Mesenchymal stem cell (in vitro differentiated cells and primary cell): ENCODE data around the gene ARID3A.

Experiments
- DNase-seq: peaks from one replicate; pipeline ENCODE4 v3.0.0-alpha.2; 2013
- H2AFZ ChIP-seq: one replicate; pipeline ENCODE4 v1.6.1; 2013; ENCODE audit warnings: low read depth, mild to moderate bottlenecking, control low read depth, inconsistent platforms, low read length, moderate library complexity
- H2AK5ac ChIP-seq: 2 replicates; pipeline ENCODE4 v1.6.1; 2013; ENCODE audit warnings: low read length, moderate library complexity, mild to moderate bottlenecking, inconsistent platforms; ENCODE audit not compliant: severe bottlenecking
- H2BK120ac ChIP-seq: one replicate; pipeline ENCODE4 v1.6.1; 2013; ENCODE audit warnings: low read depth, mild to moderate bottlenecking, inconsistent platforms, low read length, moderate library complexity
- H2BK12ac ChIP-seq, 2 experiments: one replicate each; pipeline ENCODE4 v1.6.1; 2013; ENCODE audit warnings: inconsistent platforms in 2 of 2, low read length in 2 of 2, mild to moderate bottlenecking in 2 of 2, moderate library complexity in 2 of 2, control low read depth in 1 of 2
- H2BK15ac ChIP-seq: one replicate; pipeline ENCODE4 v1.6.1; 2013; ENCODE audit warnings: mild to moderate bottlenecking, low read depth, inconsistent platforms; ENCODE audit not compliant: poor library complexity, severe bottlenecking
- H2BK5ac ChIP-seq: 2 replicates; pipeline ENCODE4 v1.6.1; 2013; ENCODE audit warnings: low read depth, mild to moderate bottlenecking, low read length, control low read depth, inconsistent platforms; ENCODE audit not compliant: poor library complexity, severe bottlenecking
- H3K14ac ChIP-seq, 2 experiments: one replicate each; pipeline ENCODE4 v1.6.1; 2013; ENCODE audit warnings: inconsistent platforms in 2 of 2, low read length in 2 of 2, control low read depth in 1 of 2, mild to moderate bottlenecking in 1 of 2, moderate library complexity in 1 of 2
- H3K18ac ChIP-seq, 2 experiments: one replicate each; pipeline ENCODE4 v1.6.1; 2013; ENCODE audit warnings: inconsistent platforms in 2 of 2, low read length in 2 of 2, control low read depth in 1 of 2, low read depth in 1 of 2, mild to moderate bottlenecking in 1 of 2
- H3K23ac ChIP-seq, 2 experiments: one replicate each; pipeline ENCODE4 v1.6.1; 2013; ENCODE audit warnings: inconsistent platforms in 2 of 2, low read length in 2 of 2, mild to moderate bottlenecking in 2 of 2, moderate library complexity in 2 of 2, control low read depth in 1 of 2
- H3K27ac ChIP-seq: 2 replicates; pipeline ENCODE4 v1.5.1; 2013; ENCODE audit warnings: mild to moderate bottlenecking, moderate library complexity, low read length, control low read depth, inconsistent platforms; ENCODE audit not compliant: poor library complexity, severe bottlenecking
- H3K27me3 ChIP-seq, 2 experiments: 2 replicates each; pipeline versions ENCODE4 v1.6.1 to v1.7.0; 2013; ENCODE audit warnings: low read length in 2 of 2, mild to moderate bottlenecking in 2 of 2, moderate library complexity in 2 of 2, control low read depth in 1 of 2, inconsistent platforms in 1 of 2; ENCODE audit not compliant: control insufficient read depth in 1 of 2, insufficient read depth in 1 of 2
- H3K36me3 ChIP-seq, 2 experiments: 2 replicates each; pipeline versions ENCODE4 v1.6.1 to v1.7.0; 2013; ENCODE audit warnings: low read length in 2 of 2, control low read depth in 1 of 2, inconsistent platforms in 1 of 2, low read depth in 1 of 2, mild to moderate bottlenecking in 1 of 2; ENCODE audit not compliant: insufficient read depth in 2 of 2, control insufficient read depth in 1 of 2
- H3K4ac ChIP-seq, 2 experiments: one replicate each; pipeline ENCODE4 v1.6.1; 2013; ENCODE audit warnings: inconsistent platforms in 2 of 2, low read length in 2 of 2, mild to moderate bottlenecking in 2 of 2, moderate library complexity in 2 of 2, control low read depth in 1 of 2, low read depth in 1 of 2
- H3K4me1 ChIP-seq: 2 replicates; pipeline ENCODE4 v1.6.1; 2013; ENCODE audit warnings: low read depth, low read length, control low read depth; ENCODE audit not compliant: control insufficient read depth, insufficient read depth
- H3K4me2 ChIP-seq: 2 replicates; pipeline ENCODE4 v1.6.1; 2013; ENCODE audit warnings: low read length, mild to moderate bottlenecking, inconsistent platforms; ENCODE audit not compliant: poor library complexity, severe bottlenecking
- H3K4me3 ChIP-seq, 2 experiments: 2 replicates each; pipeline versions ENCODE4 v1.5.1 to v1.7.0; 2013; ENCODE audit warnings: low read length in 2 of 2, mild to moderate bottlenecking in 2 of 2, control low read depth in 1 of 2, low read depth in 1 of 2; ENCODE audit not compliant: insufficient read depth in 1 of 2
- H3K79me1 ChIP-seq: replicated peaks from 2 replicates; pipeline ENCODE4 v1.6.1; 2013; ENCODE audit warnings: mild to moderate bottlenecking, control low read depth, low read length, inconsistent platforms; ENCODE audit not compliant: poor library complexity, severe bottlenecking
- H3K9ac ChIP-seq: 2 replicates; pipeline ENCODE4 v1.7.0; 2013; ENCODE audit warnings: mild to moderate bottlenecking, low read length, moderate library complexity
- H3K9me3 ChIP-seq: 2 replicates; pipeline ENCODE4 v1.7.0; 2013; ENCODE audit warnings: mild to moderate bottlenecking, low read length; ENCODE audit not compliant: control insufficient read depth
- H4K8ac ChIP-seq: one replicate; pipeline ENCODE4 v1.6.1; 2013; ENCODE audit warnings: inconsistent platforms, mild to moderate bottlenecking, low read length, moderate library complexity
- H4K91ac ChIP-seq: one replicate; pipeline ENCODE4 v1.6.1; 2013; ENCODE audit warnings: mild to moderate bottlenecking, low read length, inconsistent platforms
- WGBS: methylation state at CpG from one replicate; pipeline ENCODE4 v1.1.7; 2013; ENCODE audit warnings: mixed read lengths; 5-methylcytosine and 5-hydroxymethylcytosine counted together

The ARID3A gene

DNA sequence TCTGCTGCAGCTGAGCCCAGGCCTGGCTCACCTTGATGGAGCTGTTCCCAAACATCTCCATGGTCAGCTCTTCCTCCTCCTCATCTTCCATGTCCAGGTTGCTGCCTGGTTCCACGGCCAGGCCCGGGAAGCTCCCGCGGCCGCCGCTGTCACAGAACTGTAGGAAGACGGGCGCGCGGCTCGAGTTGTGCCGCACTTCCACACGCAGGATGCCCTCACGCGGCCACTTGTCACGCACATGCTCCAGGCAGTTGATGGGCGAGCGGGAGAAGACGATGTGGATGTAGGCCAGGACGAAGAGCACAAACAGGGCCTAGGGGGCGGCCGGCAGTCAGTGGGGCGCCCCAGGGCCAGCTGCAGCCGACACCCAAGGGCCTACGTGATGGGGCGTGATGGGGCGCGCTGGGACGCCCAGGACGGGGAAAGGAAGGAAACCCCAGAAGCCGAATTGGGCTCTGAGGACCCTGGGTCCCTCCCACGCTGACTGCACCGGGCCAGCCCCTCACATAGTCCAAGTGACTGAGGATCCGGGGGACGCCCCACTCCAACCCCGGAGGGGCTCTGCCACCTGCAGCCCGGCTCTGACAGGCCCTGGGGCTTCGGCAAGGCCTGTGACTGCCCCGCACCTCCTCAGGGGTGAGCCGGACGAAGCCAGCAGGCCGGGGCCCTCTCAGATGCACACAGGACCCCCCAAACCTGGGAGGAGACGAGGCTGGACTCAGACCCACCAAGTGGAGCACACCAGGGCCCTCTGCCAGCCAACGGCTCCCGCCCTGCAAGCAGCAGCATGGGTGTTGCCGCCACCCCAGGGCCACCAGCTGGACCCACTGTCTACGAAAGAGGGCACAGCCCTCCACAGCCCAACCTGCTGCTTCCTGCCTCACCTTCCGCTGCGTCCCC lies 88.6 kb downstream of the ARID3A start:
- H2BK120ac ChIP-seq: no peak overlapping the region
- H2BK15ac ChIP-seq: no peak overlapping the region
- no peak overlapping the region for H2BK5ac ChIP-seq
- peak overlapping the region in 1 of 2 experiments; percentile 5 for H3K18ac ChIP-seq
- no peak overlapping the region for H4K91ac ChIP-seq
- no peak overlapping the region for H4K8ac ChIP-seq
- H3K27ac ChIP-seq: no peak overlapping the region
- no peak overlapping the region for H3K4me2 ChIP-seq
- no peak overlapping the region for H2AK5ac ChIP-seq
- H3K14ac ChIP-seq: no peak overlapping the region
- no peaks in the 10 kb centered on the region for H3K9me3 ChIP-seq
- WGBS: 97% methylated on average over 49 of the region's 49 CpGs
- peaks cover 49% of the 10 kb centered on the region for H3K4me1 ChIP-seq
- H3K23ac ChIP-seq: peak overlapping the region in 1 of 2 experiments; percentile 76
- peaks cover 22% of the 10 kb centered on the region for H3K79me1 ChIP-seq
- H3K36me3 ChIP-seq: peaks cover 27 to 85% of the 10 kb centered on the region in 2 experiments
- H3K27me3 ChIP-seq: no peaks in the 10 kb centered on the region
- H3K9ac ChIP-seq: no peak overlapping the region
- no peak overlapping the region for H2AFZ ChIP-seq
- no peak overlapping the region for H2BK12ac ChIP-seq
- no peak overlapping the region for H3K4me3 ChIP-seq
- no peak for DNase-seq
- no peak overlapping the region for H3K4ac ChIP-seq

DNA sequence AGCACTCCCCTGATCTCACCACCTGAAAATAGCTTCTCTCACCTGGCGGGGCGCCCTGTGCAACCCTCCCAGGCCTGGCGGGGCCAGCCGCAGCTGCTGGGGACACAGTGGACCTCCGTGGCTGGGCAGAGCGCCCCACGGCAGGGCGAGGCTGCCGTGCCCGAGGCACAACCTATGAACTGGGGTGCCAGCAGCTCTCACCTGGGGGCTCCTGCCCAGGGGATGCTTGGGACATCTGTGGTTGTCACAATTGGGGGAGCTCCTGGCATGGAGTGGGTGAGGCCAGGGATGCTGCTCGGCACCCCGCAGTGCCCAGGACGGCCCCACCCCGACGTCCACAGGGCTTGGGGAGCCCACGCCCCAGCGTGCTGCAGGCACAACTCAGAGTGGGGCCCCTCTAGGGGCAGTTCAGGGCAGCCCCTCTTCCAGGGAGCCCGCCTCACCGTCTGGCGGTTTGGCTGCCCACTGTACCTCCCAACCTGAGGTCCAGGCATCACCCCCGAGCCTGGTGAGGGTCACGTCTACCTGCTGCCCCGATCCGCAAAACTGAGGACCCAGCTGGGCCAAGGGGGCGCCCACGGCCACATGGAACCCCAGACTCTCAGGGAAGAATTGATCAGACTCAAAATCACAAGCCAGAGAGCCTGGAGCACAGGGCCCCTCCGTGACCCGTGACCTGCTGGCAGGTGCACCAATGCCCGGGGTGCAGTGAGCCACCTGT lies 89.4 kb downstream of the ARID3A start:
- peaks cover 19 to 79% of the 10 kb centered on the region in 2 experiments for H3K36me3 ChIP-seq
- H3K27ac ChIP-seq: no peak overlapping the region
- H2AK5ac ChIP-seq: no peak overlapping the region
- 96% methylated on average over 24 of the region's 29 CpGs for WGBS
- no peak overlapping the region for H3K14ac ChIP-seq
- peak overlapping the region in 1 of 2 experiments; percentile 76 for H3K23ac ChIP-seq
- no peak overlapping the region for H2BK15ac ChIP-seq
- H3K79me1 ChIP-seq: peaks cover 16% of the 10 kb centered on the region
- H3K4me2 ChIP-seq: no peak overlapping the region
- no peak overlapping the region for H2BK120ac ChIP-seq
- H2BK12ac ChIP-seq: no peak overlapping the region
- no peak overlapping the region for H2BK5ac ChIP-seq
- H3K18ac ChIP-seq: peak overlapping the region in 1 of 2 experiments; percentile 5
- peak overlapping the region; percentile 48 for H3K9ac ChIP-seq
- no peak overlapping the region for H4K91ac ChIP-seq
- no peak overlapping the region for H4K8ac ChIP-seq
- no peak for DNase-seq
- no peaks in the 10 kb centered on the region for H3K27me3 ChIP-seq
- peaks cover 53% of the 10 kb centered on the region for H3K4me1 ChIP-seq
- H3K9me3 ChIP-seq: no peaks in the 10 kb centered on the region
- H3K4ac ChIP-seq: no peak overlapping the region
- no peak overlapping the region for H2AFZ ChIP-seq
- H3K4me3 ChIP-seq: no peak overlapping the region

DNA sequence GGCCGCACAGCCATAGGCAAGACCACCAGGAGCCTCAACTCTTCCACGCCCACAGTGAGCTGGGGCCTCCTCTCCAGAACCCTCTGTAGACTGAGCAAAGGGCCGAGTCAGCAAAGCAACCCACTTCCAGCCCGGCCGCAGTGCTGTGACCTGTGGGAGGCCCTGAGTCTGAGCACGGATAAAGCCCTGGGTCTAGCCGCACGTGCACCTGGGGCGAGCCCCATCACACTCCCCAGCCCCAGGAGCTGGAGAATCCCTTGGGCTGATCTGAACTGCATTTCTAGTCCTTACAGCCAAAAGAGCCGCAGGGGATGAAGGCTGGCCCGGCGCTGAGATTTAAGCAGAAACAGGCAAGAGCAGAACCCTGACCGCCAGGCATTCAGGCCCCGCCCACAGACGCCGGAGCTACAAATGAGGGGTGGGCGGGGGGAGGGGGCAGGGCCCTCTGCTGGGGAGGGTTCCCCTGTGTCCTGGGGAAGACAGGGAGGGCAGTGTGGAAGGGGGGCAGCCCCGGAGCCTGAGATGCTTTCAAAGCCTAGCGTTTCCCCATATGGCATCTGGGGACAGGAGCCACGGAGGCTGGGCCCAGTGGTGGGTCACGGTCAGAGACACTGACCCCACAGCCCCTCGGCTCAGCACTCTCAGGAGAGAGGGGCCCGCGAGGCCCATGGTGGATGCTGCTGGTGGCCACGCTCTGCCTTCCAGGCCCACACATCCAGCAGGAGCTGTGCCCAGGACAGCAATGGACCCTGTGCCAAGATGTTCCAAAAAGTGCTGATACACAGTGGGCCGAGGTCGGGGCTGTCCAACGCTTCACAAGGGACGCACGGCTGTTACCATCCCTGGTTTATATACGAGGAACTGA lies 90.2 kb downstream of the ARID3A start:
- Histone ChIP-seq H3K14ac (peak overlapping the region in 1 of 2 experiments; percentile 4), H3K23ac (peak overlapping the region in 1 of 2 experiments; percentile 23), H3K9ac (peak overlapping the region; percentile 48), H3K36me3 (peaks cover 15 to 71% of the 10 kb centered on the region in 2 experiments), H3K4me2 (no peak overlapping the region), H4K8ac (no peak overlapping the region), H3K27me3 (no peaks in the 10 kb centered on the region), H3K79me1 (peaks cover 14% of the 10 kb centered on the region), H3K4me3 (peak overlapping the region in 1 of 2 experiments; percentile 8), H2BK15ac (no peak overlapping the region), H3K4ac (no peak overlapping the region), H2BK120ac (no peak overlapping the region), H2BK5ac (no peak overlapping the region), H3K18ac (peak overlapping the region in 1 of 2 experiments; percentile 48), H2AK5ac (no peak overlapping the region), H2AFZ (no peak overlapping the region), H3K9me3 (no peaks in the 10 kb centered on the region), H3K4me1 (peaks cover 53% of the 10 kb centered on the region), H4K91ac (peak overlapping the region; percentile 29), H3K27ac (peak overlapping the region; percentile 9), H2BK12ac (peak overlapping the region in 1 of 2 experiments; percentile 51)
- 71% methylated on average over 31 of the region's 31 CpGs for WGBS
- no peak for DNase-seq
